Stimulated activated CD4-positive, alpha-beta T cell treated with anti-CD3 and anti-CD28 coated beads, TNF-alpha, amount 100 ng/mL, for 24 hours (primary cell): ENCODE measurements around the gene PXDN.
"Not testable (repeated sequence)": the region's sequence is repeated elsewhere in the genome, so short reads cannot be mapped to it uniquely, and the experiment has no call there.

Experiments
- DNase-seq, 3 experiments: peaks; one replicate each; pipeline ENCODE4 v3.0.0-alpha.2; 2020; ENCODE audit warnings: low read depth in 3 of 3

Gene PXDN

DNA sequence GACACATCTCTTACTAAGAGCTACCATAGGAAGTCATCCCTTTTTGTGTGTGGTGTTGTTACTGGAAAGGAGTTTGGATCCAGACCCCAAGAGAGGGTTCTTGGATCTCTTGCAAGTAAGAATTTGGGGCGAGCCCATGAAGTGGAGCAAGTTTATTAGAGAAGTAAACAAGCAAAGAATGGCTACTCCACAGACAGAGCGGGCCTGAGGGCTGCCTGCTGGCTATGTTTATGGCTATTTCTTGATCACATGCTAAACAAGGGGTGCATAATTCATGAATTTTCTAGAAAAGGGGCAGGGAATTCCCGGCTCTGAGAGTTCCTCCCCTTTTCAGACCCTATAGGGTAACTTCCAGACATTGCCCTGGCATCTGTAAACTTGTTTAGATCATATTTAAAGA, 30.6 kb upstream of the PXDN start:
- no peak for DNase-seq

DNA sequence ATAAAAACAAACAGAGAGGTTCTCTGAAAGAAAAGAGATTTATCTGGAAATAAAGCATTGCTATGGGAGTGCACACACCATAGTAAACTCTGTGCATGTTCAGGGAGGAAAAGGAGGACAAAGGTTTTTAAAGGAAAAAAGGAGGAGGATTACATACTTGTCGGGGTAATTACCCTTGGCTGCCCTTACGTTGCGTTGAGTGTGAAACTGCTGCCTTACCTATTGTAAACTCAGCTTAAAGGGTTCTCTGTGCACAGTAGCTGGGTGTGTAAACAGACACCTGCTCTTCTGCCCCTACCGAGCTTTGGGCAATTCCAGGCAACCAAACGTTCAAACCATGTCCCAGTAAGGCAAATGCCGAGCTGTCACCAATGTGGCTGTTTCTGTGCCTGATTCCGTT, 29.6 kb upstream of the PXDN start:
- DNase-seq: no peak

DNA sequence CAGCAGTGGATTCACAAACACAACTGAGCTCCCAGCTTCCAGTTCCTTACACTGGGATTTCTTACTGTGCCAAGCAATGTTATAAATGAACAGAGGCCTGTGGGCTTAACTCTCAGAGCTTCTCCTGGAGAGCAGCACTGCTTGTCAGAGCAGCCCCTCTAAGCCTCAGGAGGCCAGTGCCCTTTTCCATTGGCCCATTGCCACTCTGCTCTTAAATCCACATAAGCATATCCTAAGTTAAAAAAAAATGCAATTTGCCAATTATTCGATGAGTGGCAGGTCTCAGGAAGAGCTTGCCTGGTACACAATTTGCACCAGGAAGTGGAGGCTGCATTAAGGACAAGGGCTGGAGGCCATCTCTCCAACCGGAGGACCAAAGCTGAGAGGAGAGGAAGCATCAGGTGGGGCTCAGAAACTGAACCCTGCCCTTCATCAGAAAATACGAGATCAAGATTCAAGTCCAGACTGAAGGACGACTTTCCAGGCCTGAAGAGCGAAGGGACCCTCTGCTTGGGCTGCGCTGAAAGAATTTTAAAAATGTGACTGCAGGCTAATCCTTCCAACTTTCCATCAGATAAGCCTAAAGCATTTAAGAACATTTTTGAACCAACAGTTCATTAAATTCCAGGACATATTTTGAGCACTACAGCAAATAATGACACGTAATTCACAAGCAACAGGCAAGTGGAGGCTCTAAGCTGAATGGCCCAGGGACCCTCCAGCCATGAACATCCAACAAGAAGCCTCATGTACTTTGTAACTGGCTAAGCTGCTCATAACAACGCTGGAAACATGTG, 28.4 kb upstream of the PXDN start:
- no peak for DNase-seq

DNA sequence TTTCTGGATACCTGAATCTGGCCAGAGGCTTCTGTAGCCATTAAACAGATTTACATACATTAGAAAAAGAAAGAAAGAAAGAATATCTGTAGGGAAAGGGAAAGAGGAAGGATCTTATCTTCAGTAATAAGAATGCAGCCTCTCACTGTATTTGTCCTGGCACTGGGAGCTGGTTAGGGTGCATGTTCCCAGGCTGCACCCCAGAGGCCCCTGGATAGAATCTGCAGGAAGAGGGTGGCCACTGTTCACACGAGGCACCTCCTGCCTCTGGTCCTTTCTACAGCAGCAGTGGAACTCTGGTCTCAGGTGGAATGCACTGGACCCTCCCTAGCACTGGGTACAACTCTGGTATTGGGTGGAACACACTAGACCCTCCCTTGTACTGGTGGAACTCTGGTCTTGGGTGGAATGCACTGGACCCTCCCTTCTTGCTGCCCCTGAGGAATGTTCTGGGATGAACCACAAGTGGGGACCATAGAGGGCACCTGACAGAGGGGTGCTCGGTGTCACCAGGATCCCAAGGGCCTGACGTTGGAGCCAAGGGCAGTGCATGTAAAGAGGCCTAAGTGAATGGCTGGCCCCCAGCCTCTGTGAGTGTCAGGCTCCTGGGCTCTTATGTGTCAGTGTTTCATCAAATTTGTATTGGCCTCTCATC, 27.4 kb upstream of the PXDN start:
- DNase-seq: no peak

DNA sequence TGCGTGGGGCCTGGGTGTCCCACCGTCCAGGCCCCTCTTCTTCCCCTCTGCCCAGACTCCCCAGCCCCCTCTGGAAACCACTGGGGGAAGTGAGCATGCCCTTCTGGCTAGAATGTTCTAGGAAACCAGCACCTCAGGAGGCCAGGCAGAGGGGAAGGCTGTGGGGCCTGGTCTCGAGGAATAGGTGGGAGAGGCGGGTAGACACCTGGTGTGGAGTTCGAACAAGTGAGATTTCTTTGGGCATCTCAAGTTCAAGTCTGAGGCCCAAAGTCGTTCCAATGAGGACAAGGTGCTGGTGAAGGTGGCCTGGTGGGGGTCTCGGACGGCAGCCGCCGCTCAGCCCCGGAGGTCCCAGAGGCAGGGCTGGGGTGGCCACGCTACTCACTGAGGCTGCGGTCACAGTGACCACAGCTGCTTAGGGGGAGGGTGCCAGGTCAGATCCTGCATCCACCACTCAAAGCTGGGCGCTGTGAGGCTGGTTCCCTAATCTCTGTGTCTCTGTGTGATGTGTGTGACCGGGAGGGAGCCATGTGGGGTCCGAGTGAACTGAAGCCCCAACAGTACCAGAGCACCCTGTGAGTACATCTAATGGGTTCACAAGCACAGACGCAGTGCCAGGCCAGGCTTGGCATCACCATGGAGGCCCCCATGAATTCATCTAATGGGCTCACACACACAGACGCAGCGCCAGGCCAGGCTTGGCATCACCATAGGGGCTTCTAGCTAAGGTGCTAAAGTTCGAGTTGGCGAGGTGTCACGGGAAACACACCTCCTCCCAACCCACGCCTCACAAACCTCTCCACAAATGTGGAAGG, 26.5 kb upstream of the PXDN start:
- no peak for DNase-seq

DNA sequence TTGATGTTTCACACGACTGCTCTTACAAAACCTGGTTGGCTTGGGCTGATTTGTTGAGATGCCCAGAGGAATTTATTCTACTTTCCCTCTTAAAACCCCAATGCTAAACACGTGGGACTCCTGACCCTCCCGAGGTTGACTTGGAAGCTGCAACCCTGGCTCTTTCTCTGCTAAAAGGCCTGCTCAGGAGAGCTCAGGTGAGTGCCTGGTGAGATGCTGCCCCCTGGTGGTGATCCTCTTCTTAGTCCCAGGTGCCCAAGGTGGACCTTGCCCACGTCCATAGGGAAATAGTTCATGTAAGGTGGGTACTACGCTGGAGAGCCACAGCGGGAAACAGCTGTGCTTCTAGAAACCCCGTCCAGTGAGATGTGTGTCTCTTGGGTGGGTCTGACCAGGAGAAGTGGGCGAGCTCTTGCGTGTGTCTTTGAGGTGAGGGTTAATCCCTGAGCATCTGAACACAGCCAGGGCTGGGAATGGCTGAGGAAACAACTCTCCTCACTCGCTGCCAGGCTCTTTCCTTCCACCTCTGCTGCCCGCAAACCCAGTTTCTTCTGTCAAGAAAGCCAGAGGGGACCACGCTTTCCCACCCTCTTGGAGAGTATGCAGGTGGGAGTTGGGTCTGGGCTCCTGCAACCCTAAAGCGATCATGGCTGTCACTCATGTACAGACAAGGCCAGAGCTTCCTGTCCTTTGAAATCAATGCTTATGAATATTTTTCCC, 25.5 kb upstream of the PXDN start:
- peak; percentile 12 to 52 (median 15) for DNase-seq

DNA sequence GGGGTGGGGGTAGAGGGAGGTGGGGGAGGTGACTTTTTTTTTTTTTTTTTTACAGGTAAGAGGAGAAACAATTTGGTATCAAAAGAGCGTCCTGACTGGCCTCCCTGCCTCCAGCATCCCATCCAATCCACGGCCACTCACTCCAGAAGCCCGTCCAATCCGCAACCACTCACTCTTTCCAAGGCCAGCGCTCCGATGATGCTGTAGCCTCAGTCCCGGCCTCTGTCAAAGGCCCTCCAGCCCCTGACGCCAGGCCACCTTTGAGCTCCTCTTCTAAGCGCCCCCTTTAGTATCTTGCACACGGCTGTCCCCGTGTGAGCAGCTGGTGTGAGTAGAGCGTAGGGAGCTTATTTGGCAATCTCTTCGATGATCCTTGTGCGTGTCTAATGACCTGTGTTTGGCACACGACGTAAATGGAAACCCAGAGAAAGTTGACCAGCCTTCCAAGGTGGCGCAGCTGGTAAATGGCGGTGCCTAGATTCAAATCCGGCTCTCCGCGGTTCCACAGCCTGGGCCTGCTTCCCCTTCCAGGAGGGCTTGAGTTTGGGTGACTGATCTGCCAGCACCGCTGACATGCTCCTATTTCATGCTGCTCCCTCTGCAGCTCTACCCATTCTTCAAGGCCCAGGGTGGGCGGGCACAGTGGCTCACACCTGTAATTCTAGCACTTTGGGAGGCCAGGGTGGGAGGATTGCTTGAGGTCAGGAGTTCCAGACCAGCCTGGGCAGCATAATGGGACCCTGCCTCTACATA, 23.8 kb upstream of the PXDN start:
- no peak for DNase-seq

DNA sequence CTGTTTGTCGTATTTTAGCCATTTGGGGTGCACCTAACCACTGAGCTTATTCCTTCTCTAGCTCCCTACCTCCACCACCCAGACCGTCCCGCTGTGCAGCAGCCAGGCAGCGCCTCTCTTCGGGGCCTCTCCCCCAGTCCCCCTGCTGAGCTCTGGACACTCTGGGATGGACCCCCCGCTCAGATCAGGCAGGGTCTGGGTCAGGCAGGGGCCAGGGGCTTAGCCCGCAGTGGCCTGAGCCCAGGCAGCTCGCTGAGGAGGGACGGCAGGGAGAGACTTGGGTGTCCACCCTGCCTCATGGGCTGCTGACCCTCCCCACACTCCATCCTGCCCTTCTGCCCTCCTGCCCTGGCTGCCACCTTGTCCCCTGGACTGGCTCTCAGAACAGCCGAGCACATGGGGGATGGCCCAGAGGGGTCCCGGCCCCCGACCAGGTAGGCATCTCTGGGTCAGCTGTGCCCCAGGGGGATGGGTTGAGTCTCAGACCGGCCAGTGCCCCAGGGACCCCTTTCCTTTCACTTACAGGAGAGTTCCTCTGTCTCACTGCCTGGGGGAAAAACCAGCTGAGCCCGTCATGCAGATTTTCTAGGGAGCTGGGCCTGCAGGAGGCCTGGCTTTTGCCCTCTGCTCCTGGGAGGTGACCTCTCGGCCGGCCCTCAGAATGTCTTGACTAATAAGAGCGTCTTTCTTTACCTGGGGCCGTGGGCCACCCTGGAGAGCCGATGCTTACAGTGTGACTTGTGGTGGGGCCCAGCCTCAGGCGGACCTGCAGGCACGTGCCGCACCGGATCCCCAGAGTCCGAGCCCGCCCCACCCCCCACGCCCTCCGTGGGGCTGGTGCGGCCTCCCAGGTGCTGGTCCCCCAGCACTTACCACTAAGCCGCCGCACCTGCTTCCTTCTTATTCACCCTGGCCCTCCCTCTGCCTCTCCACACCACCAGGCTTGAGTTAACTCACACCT, 22.8 kb upstream of the PXDN start:
- no peak for DNase-seq

DNA sequence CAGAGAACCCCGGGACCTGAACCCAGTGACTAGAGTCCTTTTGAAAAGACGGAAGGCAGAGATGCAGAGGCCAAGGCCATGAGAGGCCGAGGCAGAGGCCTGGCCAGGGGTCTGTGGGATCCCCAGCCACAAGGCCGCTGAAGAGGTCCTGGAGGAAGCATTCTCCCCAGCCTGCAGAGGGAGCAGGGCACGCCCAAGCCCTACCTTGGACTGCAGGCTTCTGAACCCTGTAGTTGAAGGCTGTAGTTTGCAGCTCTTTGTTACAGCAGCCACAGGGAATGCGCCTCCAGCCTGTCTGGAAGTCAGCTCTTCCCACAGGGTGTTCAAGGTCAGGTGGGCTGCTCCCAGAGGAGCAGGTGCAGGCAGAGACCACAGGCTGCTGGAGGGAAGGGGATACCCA, 22.1 kb upstream of the PXDN start:
- no peak for DNase-seq

DNA sequence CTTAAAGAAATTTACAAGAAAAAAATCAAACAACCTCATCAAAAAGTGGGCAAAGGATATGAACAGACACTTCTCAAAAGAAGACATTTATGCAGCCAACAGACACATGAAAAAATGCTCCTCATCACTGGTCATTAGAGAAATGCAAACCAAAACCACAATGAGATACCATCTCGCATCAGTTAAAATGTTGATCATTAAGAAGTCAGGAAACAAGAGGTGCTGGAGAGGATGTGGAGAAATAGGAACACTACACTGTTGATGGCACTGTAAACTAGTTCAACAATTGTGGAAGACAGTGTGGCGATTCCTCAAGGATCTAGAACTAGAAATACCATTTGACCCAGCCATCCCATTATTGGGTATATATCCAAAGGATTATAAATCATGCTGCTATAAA, 20.9 kb upstream of the PXDN start:
- DNase-seq: not testable (repeated sequence)

DNA sequence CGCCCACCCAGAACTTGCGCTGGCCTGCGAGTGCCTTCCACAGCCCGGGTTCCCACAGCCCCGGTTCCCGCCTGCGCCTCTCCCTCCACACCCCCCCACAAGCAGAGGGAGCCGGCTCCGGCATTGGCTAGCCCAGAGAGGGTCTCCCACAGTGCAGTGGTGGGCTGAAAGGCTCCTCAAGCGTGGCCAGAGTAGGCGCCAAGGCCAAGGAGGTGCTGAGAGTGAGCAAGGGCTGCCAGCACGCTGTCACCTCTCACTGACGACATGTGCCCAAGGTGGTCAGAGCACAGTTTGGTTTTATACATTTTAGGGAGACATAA, 15.3 kb upstream of the PXDN start:
- DNase-seq: no peak

DNA sequence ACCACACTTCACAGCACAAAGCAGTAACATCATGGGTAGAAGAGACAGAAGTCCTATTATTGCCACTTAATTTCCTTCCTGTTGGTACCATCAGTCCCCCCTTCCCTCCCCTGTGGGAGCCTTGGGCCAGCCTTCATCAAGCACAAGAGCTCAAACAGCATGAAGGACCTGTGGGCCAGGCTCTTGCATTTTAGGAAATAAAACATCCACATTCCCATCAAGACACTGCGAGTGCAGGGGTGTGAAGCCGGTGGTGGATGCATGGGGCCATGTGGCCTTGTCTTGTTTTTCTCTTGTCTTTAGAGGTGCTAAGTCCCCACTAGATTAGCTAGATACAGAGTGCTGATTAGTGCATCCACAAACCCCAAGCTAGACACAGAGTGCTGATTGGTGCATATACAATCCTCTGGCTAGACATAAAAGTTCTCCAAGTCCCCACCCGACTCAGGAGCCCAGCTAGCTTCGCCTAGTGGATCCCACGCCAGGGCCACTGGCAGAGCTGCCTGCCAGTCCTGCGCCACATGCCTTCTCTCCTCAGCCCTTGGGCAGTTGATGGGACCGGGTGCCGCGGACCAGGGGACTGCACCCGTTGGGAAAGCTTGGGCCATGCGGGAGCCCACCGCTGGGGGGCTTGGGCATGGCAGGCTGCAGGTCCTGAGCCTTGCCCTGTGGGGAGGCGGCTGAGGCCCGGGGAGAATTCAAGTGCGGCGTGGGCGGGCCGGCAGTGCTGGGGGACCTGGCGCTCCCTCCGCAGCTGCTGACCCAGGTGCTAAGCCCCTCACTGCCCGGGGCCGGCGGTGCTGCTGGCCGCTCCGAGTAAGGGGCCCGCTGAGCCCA, 14.7 kb upstream of the PXDN start:
- no peak for DNase-seq

DNA sequence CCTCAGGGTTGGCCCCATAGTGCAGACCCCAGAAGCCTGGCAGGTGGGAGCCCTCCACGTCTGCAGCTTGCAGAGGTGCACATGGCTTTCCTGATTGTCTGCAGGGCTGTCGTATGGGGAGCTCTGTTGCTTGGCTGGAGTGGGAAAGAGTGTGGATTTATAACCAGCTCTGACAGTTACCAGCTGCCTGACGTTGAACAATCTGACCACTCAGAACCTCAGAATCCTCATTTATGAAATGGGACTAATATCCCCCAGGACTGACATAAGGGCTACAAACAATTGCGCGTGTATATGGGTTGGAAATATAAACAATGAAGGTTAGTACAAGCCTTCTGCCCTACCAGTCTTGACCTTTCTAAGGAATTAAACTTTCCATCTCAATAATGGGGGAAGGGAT, 13.9 kb upstream of the PXDN start:
- no peak for DNase-seq

DNA sequence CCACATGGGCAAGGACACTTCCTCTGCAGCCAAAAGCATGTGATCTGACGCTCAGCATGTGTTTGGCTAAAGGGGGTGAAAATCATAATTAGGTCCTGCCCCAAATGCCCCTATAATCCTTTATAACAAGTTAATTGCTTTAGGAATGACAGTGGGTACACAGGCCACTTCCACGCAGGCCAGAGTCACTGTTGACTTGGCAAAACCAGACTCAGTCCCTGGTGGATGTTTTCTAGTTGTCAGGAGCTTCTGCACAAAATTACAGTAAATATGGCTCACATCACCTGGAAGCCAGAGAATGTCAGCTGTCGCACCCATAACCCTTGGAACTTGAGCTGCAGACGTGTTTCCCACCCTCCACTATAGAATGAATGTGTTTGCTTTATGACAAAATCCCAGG, 13.3 kb upstream of the PXDN start:
- DNase-seq: no peak

DNA sequence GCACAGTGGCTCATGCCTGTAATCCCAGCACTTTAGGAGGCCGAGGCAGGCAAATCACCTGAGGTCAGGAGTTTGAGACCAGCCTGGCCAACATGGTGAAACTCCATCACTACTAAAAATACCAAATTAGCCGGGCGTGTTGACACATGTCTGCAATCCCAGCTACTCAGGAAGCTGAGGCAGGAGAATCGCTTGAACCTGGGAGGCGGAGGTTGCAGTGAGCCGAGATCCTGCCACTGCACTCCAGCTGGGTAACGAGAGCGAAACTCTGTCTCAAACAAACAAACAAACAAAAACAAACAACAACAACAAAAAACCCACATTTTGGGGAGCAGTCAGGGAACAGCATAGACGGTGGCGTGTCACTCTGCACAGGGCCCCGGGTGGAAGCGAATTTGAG, 12.8 kb upstream of the PXDN start:
- DNase-seq: not testable (repeated sequence)

DNA sequence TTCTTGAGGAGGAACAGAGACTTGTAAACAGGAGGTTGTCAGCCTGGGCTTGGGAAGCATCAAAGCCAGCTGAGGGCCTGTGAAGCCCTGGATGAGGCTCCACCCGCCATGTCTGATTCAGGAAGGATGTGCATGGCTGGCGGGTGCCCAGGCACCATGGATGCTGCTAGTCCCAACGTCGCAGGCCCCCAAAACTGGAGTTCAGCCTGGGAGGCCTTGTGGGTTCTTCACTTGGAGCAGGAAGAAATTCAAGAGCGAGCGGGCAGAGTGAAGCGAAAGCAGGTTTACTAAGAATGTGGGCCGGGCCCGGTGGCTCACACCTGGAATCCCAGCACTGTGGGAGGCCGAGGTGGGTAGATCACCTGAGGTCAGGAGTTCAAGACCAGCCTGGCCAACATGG, 12.1 kb upstream of the PXDN start:
- no peak for DNase-seq

DNA sequence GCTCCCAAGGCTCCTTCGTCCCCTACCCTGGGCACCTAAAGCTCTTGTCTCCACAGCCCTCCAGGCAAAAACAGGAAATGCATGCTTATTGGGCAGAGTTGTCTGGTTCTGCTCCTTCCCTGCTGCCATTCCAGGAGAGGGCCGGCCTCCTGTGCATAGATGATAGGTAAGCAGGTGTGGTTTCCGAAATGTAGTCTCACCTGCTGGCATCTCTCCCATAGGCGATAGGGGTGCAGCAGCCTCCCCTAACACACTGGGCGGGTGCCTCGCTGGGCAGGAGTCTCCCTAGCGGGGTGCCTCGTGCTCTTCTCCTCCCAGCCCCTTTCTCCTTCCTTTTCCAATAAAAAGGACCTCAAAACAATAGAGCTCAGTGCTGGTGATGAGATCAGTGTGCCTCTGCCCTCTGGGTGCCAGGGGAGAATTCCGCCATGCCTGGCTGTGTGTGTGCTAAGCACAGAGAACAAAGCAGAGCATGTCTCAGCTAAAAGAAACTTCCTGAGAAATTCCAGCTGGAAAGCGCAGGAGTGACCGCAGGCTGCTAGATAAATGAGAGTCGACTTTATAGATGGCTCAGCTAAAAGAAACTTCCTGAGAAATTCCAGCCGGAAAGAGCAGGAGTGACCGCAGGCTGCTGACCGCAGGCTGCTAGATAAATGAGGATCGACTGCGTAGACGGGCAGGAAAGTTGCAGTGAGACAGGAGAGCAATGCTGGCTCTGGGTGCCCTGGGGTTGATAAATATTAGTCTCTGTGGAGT, 11.3 kb upstream of the PXDN start:
- DNase-seq: no peak

DNA sequence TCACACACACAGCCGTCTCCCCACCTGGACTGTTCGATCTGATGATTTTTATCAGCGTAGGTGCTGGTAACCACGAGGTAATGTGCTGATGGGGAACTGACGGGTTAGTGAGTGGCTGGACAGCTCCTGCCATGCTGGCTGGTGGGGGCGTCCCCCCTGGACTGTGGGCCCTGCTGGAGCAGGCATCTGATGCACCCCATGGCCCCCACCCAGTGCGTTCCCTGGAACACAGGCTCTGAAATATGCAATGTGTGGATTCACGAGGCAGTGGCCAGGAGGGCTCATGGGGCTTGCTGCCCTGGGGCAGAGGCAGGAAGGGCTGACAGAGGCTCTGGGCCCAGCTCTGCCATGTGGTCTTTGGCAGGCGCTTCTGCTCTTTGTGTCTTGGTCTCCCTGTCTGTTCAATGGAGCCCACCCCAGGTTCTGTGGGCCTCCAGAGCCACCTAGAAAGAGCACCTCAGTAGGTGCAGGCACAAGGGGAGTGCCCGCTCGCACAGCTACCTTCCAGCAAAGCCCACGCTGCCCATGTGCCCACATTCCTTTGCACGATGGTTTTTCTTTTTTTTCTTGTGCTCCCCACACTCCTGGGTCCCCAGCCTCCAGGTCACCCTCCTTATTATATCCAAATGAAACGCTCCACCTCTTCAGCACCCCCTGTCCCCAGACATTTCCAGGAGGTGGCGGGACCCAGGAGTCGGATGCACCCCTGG, 10.3 kb upstream of the PXDN start:
- no peak for DNase-seq
